ENCODE results near the gene POP7. TPM values are rescaled to one million over a fixed set of nuclear protein-coding genes. Genes with fewer than 3 reads are reported as not detected.

The POP7 gene
- total and polyA plus RNA-seq, 2 donors from 2014 or later = 25.7 to 41.8 TPM

DNA sequence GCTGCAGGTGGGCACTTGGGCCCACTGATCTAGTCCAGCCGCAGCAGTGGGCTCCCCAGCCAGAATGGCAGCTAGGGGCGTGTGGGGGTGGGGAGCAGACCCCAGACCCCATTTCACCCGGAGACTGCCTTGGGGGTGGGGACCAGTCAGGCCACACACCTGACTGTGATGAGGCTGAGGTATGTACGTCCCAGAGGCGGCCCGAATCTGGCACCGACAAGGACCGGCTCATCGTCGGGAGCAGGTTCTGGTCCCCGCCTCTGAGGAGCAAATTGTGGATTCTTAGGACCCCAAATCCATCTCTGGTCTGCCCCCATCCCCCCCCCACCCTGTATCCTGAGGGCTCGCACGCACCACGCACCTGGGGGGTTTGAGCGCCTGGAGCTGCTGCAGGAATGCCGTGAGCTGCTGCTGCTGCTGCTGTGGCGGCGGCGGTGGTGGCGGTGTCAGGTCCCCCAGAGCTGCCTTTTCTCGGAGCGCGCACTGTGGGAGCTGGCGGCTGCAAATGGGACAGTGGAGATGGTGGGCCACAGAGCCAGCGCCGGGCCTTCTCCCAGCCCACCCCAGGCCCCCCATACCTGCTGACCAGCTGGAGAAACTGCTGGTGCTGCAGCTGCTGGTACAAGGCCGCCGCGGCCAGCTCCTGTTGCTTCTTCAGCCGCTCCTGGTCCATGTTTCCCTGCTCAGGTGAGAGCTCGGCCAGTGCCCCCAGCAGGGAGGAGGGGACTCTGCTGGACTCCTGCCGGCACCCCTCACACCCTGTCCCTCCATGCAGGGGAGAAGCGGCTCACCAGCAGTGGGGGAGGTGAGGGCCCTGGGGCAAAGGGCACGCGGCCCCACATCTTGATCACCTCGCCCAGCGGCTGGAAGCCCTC lies 22.0 kb upstream of the POP7 start:
- H3K27ac ChIP-seq (ENCODE audit: low read depth in 2 of 2, low read length in 2 of 2) = no peak overlapping the region
- no peaks in the 10 kb centered on the region for H3K27me3 ChIP-seq (ENCODE audit: control insufficient read depth, insufficient read depth, low read length)
- H3K9me3 ChIP-seq (ENCODE audit: control insufficient read depth in 2 of 3, insufficient read depth in 1 of 3, low read length in 3 of 3) = no peaks in the 10 kb centered on the region
- H3K36me3 ChIP-seq (ENCODE audit: control insufficient read depth in 2 of 3, insufficient read depth in 3 of 3, low read length in 3 of 3) = peaks cover 2 to 26% (median 12%) of the 10 kb centered on the region in 3 donors
- H3K4me3 ChIP-seq (ENCODE audit: low read length in 3 of 3) = no peak overlapping the region
- peak in 2 of 5 donors; percentile 45 to 75 for DNase-seq
- intact Hi-C loops (cut with DNase I) = loop anchor here (10.0 kb wide), 2 partner anchors 109 to 219 kb away; partner anchors contain the start of genes SAP25 and SPACDR
- H3K9ac ChIP-seq (ENCODE audit: low read length in 3 of 3) = no peak overlapping the region
- TF ChIP-seq, protein P1, sequence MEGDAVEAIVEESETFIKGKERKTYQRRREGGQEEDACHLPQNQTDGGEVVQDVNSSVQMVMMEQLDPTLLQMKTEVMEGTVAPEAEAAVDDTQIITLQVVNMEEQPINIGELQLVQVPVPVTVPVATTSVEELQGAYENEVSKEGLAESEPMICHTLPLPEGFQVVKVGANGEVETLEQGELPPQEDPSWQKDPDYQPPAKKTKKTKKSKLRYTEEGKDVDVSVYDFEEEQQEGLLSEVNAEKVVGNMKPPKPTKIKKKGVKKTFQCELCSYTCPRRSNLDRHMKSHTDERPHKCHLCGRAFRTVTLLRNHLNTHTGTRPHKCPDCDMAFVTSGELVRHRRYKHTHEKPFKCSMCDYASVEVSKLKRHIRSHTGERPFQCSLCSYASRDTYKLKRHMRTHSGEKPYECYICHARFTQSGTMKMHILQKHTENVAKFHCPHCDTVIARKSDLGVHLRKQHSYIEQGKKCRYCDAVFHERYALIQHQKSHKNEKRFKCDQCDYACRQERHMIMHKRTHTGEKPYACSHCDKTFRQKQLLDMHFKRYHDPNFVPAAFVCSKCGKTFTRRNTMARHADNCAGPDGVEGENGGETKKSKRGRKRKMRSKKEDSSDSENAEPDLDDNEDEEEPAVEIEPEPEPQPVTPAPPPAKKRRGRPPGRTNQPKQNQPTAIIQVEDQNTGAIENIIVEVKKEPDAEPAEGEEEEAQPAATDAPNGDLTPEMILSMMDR (IDR thresholded peaks at IDR 0.05; ENCODE audit: borderline replicate concordance, extremely low read depth, insufficient read depth) = no peak
- no peaks in the 10 kb centered on the region for H3K4me1 ChIP-seq (ENCODE audit: control insufficient read depth in 2 of 3, insufficient read depth in 2 of 3, low read depth in 1 of 3, low read length in 3 of 3)
- FAIRE-seq = no peak

DNA sequence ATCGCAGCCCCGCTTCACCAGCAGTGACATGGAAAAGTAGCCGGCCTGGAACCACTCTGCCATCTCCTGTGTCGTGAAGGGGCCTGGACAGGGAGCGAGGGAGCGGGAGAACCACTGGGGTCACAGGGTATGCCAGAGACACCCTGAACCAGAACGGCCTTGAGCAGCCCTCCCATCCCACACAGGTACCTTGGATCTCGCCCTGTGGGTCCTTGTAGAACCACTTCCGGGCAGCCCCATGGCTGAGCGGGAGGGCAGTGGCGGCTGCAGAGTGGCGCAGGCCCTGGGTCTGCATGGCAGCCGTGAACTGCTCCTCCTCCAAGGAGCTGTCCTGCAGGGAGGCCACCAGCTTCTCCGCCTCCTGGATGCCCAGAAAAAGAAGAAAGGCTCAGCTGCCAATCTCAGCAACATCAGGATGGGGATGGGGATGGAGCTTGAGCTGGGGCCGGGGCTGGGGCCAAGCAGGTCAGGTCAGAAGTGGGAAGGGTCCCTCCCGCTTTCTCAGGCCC lies 21.3 kb upstream of the POP7 start:
- H3K27me3 ChIP-seq (ENCODE audit: control insufficient read depth, insufficient read depth, low read length) = no peaks in the 10 kb centered on the region
- H3K4me3 ChIP-seq (ENCODE audit: low read length in 3 of 3) = no peak overlapping the region
- DNase-seq (peak in 2 of 5 donors; percentile 39 to 48), FAIRE-seq (no peak)
- H3K9me3 ChIP-seq (ENCODE audit: control insufficient read depth in 2 of 3, insufficient read depth in 1 of 3, low read length in 3 of 3) = no peaks in the 10 kb centered on the region
- H3K4me1 ChIP-seq (ENCODE audit: control insufficient read depth in 2 of 3, insufficient read depth in 2 of 3, low read depth in 1 of 3, low read length in 3 of 3) = peaks cover 0 to 3% (median 0%) of the 10 kb centered on the region in 3 donors
- H3K9ac ChIP-seq (ENCODE audit: low read length in 3 of 3) = no peak overlapping the region
- no peak overlapping the region for H3K27ac ChIP-seq (ENCODE audit: low read depth in 2 of 2, low read length in 2 of 2)
- H3K36me3 ChIP-seq (ENCODE audit: control insufficient read depth in 2 of 3, insufficient read depth in 3 of 3, low read length in 3 of 3) = peaks cover 2 to 26% (median 12%) of the 10 kb centered on the region in 3 donors
- intact Hi-C loops (cut with DNase I) = loop anchor here (10.0 kb wide), 2 partner anchors 110 to 220 kb away; partner anchors contain the start of genes SAP25 and SPACDR
- TF ChIP-seq, protein P1 (IDR thresholded peaks at IDR 0.05; ENCODE audit: borderline replicate concordance, extremely low read depth, insufficient read depth) = no peak

- H3K9me3 ChIP-seq (ENCODE audit: control insufficient read depth in 2 of 3, insufficient read depth in 1 of 3, low read length in 3 of 3) = no peaks in the 10 kb centered on the region
- intact Hi-C loops (cut with DNase I) = loop anchor here (10.0 kb wide), 2 partner anchors 110 to 220 kb away; partner anchors contain the start of genes SAP25 and SPACDR
- no peak overlapping the region for H3K27ac ChIP-seq (ENCODE audit: low read depth in 2 of 2, low read length in 2 of 2)
- peak in 1 of 5 donors; percentile 53 for DNase-seq
- H3K4me3 ChIP-seq (ENCODE audit: low read length in 3 of 3) = no peak overlapping the region
- peaks cover 0 to 4% (median 0%) of the 10 kb centered on the region in 3 donors for H3K4me1 ChIP-seq (ENCODE audit: control insufficient read depth in 2 of 3, insufficient read depth in 2 of 3, low read depth in 1 of 3, low read length in 3 of 3)
- H3K9ac ChIP-seq (ENCODE audit: low read length in 3 of 3) = no peak overlapping the region
- TF ChIP-seq, protein P1 (IDR thresholded peaks at IDR 0.05; ENCODE audit: borderline replicate concordance, extremely low read depth, insufficient read depth) = no peak
- peaks cover 2 to 26% (median 12%) of the 10 kb centered on the region in 3 donors for H3K36me3 ChIP-seq (ENCODE audit: control insufficient read depth in 2 of 3, insufficient read depth in 3 of 3, low read length in 3 of 3)
- no peak for FAIRE-seq
- no peaks in the 10 kb centered on the region for H3K27me3 ChIP-seq (ENCODE audit: control insufficient read depth, insufficient read depth, low read length)
Measured at GRCh38 chr7:100685049-100685605, 20.8 kb upstream of the POP7 start.

All from kidney (tissue), 14 donors.